ENCODE results near the gene GNGT1. TPM values are rescaled to one million over a fixed set of nuclear protein-coding genes. Genes with fewer than 3 reads are reported as not detected.

Gene GNGT1
- total and polyA plus RNA-seq, 2 of the 13 experiments (the other 11 are each of a cell fraction or from before 2014, with no cell fraction given), result not detected

- TF ChIP-seq NR2F6 (IDR thresholded peaks at IDR 0.05) (no peak), NR2F6 (CRISPR knock-in tag; IDR thresholded peaks at IDR 0.05) (no peak), KDM3A (CRISPR knock-in tag; IDR thresholded peaks at IDR 0.05; ENCODE audit: low read depth) (no peak), ZNF282 (IDR thresholded peaks at IDR 0.05; ENCODE audit: partially characterized antibody) (no peak), TBP (CRISPR knock-in tag; IDR thresholded peaks at IDR 0.05) (no peak), SALL2 (CRISPR knock-in tag; IDR thresholded peaks at IDR 0.05) (no peak)
These were observed 22.4 kb upstream of the GNGT1 start (continued) for GRCh38 chr7:93883917-93884345.

- BruUV-seq (replicated peaks), result no TSS peak
- intact Hi-C loops (cut with micrococcal nuclease; ENCODE audit: unreplicated experiment), result no loop called here
- in situ Hi-C loops (cut with HindIII; ENCODE audit: extremely low pct_ligation_motif_present, low pct_unique_long_range_greater_than_20kb), result no loop called here
- H3K9me3 ChIP-seq (ENCODE audit: low read length), result no peaks in the 10 kb centered on the region
- H3K27me3 ChIP-seq (ENCODE audit: control insufficient read depth in 1 of 2, insufficient read depth in 2 of 2, low read length in 2 of 2), result peaks cover 0 to 4% of the 10 kb centered on the region in 2 experiments; a peak in 1 of 5 replicates
- no peak overlapping the region for H3K4me3 ChIP-seq (replicated peaks in 1 of 3; ENCODE audit: insufficient read depth in 1 of 3, low read depth in 2 of 3, low read length in 3 of 3)
- H3K4me2 ChIP-seq (ENCODE audit: low read depth, low read length), result no peak overlapping the region
- FAIRE-seq (no peak), DNase-seq (ENCODE audit: low spot score) (no peak), ATAC-seq (no peak)
- no peak overlapping the region for H3K9ac ChIP-seq (ENCODE audit: insufficient read depth, low read depth, low read length)
- H4K20me1 ChIP-seq (ENCODE audit: insufficient read depth, low read length), result no peaks in the 10 kb centered on the region
- no peaks in the 10 kb centered on the region for H3K36me3 ChIP-seq (replicated peaks in 1 of 2; ENCODE audit: control insufficient read depth in 1 of 2, insufficient read depth in 2 of 2, low read length in 2 of 2)
- CTCF ChIA-PET (ENCODE audit: low intra/inter-chr PET ratio, low total read pairs), result no interaction called here
- TF ChIP-seq ZNF660 (CRISPR knock-in tag; IDR thresholded peaks at IDR 0.05; ENCODE audit: borderline replicate concordance, low read depth), result no peak
- TF ChIP-seq RBM22 (optimal IDR thresholded peaks at IDR 0.05; ENCODE audit: low read length), result no peak
- no peak for TF ChIP-seq MAX (IDR thresholded peaks at IDR 0.05)
- TF ChIP-seq DMAP1 (CRISPR knock-in tag; IDR thresholded peaks at IDR 0.05), result no peak
- no peak for TF ChIP-seq ELF1 (CRISPR knock-in tag; IDR thresholded peaks at IDR 0.05)
- no peak for TF ChIP-seq ZNF160 (CRISPR knock-in tag; IDR thresholded peaks at IDR 0.05)
- no peak for TF ChIP-seq ZNF281 (CRISPR knock-in tag; IDR thresholded peaks at IDR 0.05; ENCODE audit: borderline replicate concordance)
- TF ChIP-seq HCFC1 (IDR thresholded peaks at IDR 0.05; ENCODE audit: low read depth, low read length), result no peak
- no peak for TF ChIP-seq SAP130 (CRISPR knock-in tag; IDR thresholded peaks at IDR 0.05; ENCODE audit: low read depth)
- TF ChIP-seq ZNF512 (CRISPR knock-in tag; IDR thresholded peaks at IDR 0.05), result no peak
- no peak for TF ChIP-seq KMT2A (CRISPR knock-in tag; IDR thresholded peaks at IDR 0.05)
- no peak for TF ChIP-seq TCF7 (IDR thresholded peaks at IDR 0.05; ENCODE audit: low read depth)
- no peak overlapping the region for H2AFZ ChIP-seq (ENCODE audit: low read length)
- WGBS (ENCODE audit: low lambda C conversion rate), result 0% methylated on average over 1 of the region's 1 CpG
- POLR2A ChIA-PET, result no interaction called here
- no peaks in the 10 kb centered on the region for H3K4me1 ChIP-seq (ENCODE audit: insufficient read depth, low read length)
- H3K79me2 ChIP-seq (ENCODE audit: insufficient read depth, low read length), result no peaks in the 10 kb centered on the region
- no peak overlapping the region for H3K27ac ChIP-seq (ENCODE audit: extremely low read length, insufficient read depth, low read length)
These were observed 21.8 kb upstream of the GNGT1 start for GRCh38 chr7:93884541-93884940.

Measured in HepG2 (cell line).